Activated T-cell treated with anti-CD3 and anti-CD28 coated beads, Interleukin-2, amount 50 U/mL, for 24 hours (primary cell): Measurements from ENCODE around the gene DTX1.
A peak's percentile ranks its signal among the peaks of the same experiment; 100 is the strongest.

Source experiments
- DNase-seq: peaks from one replicate; pipeline ENCODE4 v3.0.0-alpha.2; 2020
- H3K27ac Mint-ChIP-seq: 2 replicates; pipeline ENCODE4 v1.8.0; 2020; ENCODE audit warnings: mild to moderate bottlenecking, mixed read lengths
- H3K27me3 Mint-ChIP-seq: 2 replicates; pipeline ENCODE4 v1.8.0; 2020; ENCODE audit warnings: mixed read lengths
- H3K36me3 Mint-ChIP-seq: 2 replicates; pipeline ENCODE4 v1.8.0; 2020; ENCODE audit warnings: low read depth, mixed read lengths
- H3K4me1 Mint-ChIP-seq: 2 replicates; pipeline ENCODE4 v1.8.0; 2020; ENCODE audit warnings: low read depth, mixed read lengths
- H3K4me3 Mint-ChIP-seq: 2 replicates; pipeline ENCODE4 v1.8.0; 2020; ENCODE audit warnings: mild to moderate bottlenecking, moderate library complexity, mixed read lengths
- H3K9me3 Mint-ChIP-seq: 2 replicates; pipeline ENCODE4 v1.8.0; 2020; ENCODE audit warnings: mixed read lengths

DTX1 gene

GRCh38 chr12:113044516-113044915 lies 12.0 kb upstream of the DTX1 start:
- peaks cover 4% of the 10 kb centered on the region for H3K4me1 Mint-ChIP-seq
- no peaks in the 10 kb centered on the region for H3K9me3 Mint-ChIP-seq
- no peak overlapping the region for H3K27ac Mint-ChIP-seq
- H3K36me3 Mint-ChIP-seq = no peaks in the 10 kb centered on the region
- no peak overlapping the region for H3K4me3 Mint-ChIP-seq
- H3K27me3 Mint-ChIP-seq = no peaks in the 10 kb centered on the region
- DNase-seq = no peak

- no peak overlapping the region for H3K27ac Mint-ChIP-seq
- no peaks in the 10 kb centered on the region for H3K27me3 Mint-ChIP-seq
- no peaks in the 10 kb centered on the region for H3K36me3 Mint-ChIP-seq
- H3K9me3 Mint-ChIP-seq = no peaks in the 10 kb centered on the region
- H3K4me1 Mint-ChIP-seq = peaks cover 8% of the 10 kb centered on the region
- DNase-seq = peak; percentile 58
- H3K4me3 Mint-ChIP-seq = no peak overlapping the region
Observed at GRCh38 chr12:113048716-113049127, 7.8 kb upstream of the DTX1 start.

GRCh38 chr12:113049976-113050742 lies 6.4 kb upstream of the DTX1 start:
- H3K9me3 Mint-ChIP-seq = no peaks in the 10 kb centered on the region
- DNase-seq = peak; percentile 3
- no peak overlapping the region for H3K4me3 Mint-ChIP-seq
- peaks cover 9% of the 10 kb centered on the region for H3K4me1 Mint-ChIP-seq
- H3K36me3 Mint-ChIP-seq = no peaks in the 10 kb centered on the region
- H3K27ac Mint-ChIP-seq = no peak overlapping the region
- H3K27me3 Mint-ChIP-seq = no peaks in the 10 kb centered on the region

GRCh38 chr12:113050795-113051194 lies 5.7 kb upstream of the DTX1 start:
- DNase-seq = no peak
- Mint-ChIP-seq H3K4me1 (peaks cover 11% of the 10 kb centered on the region), H3K36me3 (no peaks in the 10 kb centered on the region), H3K27ac (no peak overlapping the region), H3K9me3 (no peaks in the 10 kb centered on the region), H3K4me3 (no peak overlapping the region), H3K27me3 (no peaks in the 10 kb centered on the region)

- H3K36me3 Mint-ChIP-seq = no peaks in the 10 kb centered on the region
- no peaks in the 10 kb centered on the region for H3K27me3 Mint-ChIP-seq
- H3K4me3 Mint-ChIP-seq = no peak overlapping the region
- peaks cover 15% of the 10 kb centered on the region for H3K4me1 Mint-ChIP-seq
- H3K9me3 Mint-ChIP-seq = no peaks in the 10 kb centered on the region
- H3K27ac Mint-ChIP-seq = no peak overlapping the region
- no peak for DNase-seq
Observed at GRCh38 chr12:113051759-113052158, 4.8 kb upstream of the DTX1 start.

- DNase-seq = no peak
- no peak overlapping the region for H3K27ac Mint-ChIP-seq
- H3K27me3 Mint-ChIP-seq = no peaks in the 10 kb centered on the region
- no peaks in the 10 kb centered on the region for H3K9me3 Mint-ChIP-seq
- H3K36me3 Mint-ChIP-seq = no peaks in the 10 kb centered on the region
- no peak overlapping the region for H3K4me3 Mint-ChIP-seq
- peaks cover 15% of the 10 kb centered on the region for H3K4me1 Mint-ChIP-seq
Observed at GRCh38 chr12:113052326-113052725, 4.2 kb upstream of the DTX1 start.

- Mint-ChIP-seq H3K27ac (no peak overlapping the region), H3K9me3 (no peaks in the 10 kb centered on the region), H3K36me3 (no peaks in the 10 kb centered on the region), H3K4me3 (no peak overlapping the region), H3K4me1 (peaks cover 13% of the 10 kb centered on the region), H3K27me3 (no peaks in the 10 kb centered on the region)
- DNase-seq = no peak
Observed at GRCh38 chr12:113054948-113055486, 1.5 kb upstream of the DTX1 start.

- DNase-seq = no peak
- Mint-ChIP-seq H3K36me3 (no peaks in the 10 kb centered on the region), H3K27me3 (no peaks in the 10 kb centered on the region), H3K4me3 (peak overlapping the region; percentile 78), H3K9me3 (no peaks in the 10 kb centered on the region), H3K27ac (peak overlapping the region; percentile 75), H3K4me1 (peaks cover 13% of the 10 kb centered on the region)
Observed at GRCh38 chr12:113055594-113056380, 743 bp upstream of the DTX1 start.

GRCh38 chr12:113056381-113056630 lies 224 bp upstream of the DTX1 start:
- Mint-ChIP-seq H3K36me3 (no peaks in the 10 kb centered on the region), H3K4me1 (peaks cover 16% of the 10 kb centered on the region), H3K27me3 (no peaks in the 10 kb centered on the region), H3K27ac (peak overlapping the region; percentile 75), H3K9me3 (no peaks in the 10 kb centered on the region), H3K4me3 (peak overlapping the region; percentile 78)
- no peak for DNase-seq

GRCh38 chr12:113057565-113058485 lies 1.3 kb downstream of the DTX1 start:
- no peaks in the 10 kb centered on the region for H3K9me3 Mint-ChIP-seq
- H3K27ac Mint-ChIP-seq = peak overlapping the region; percentile 45
- no peaks in the 10 kb centered on the region for H3K36me3 Mint-ChIP-seq
- H3K27me3 Mint-ChIP-seq = no peaks in the 10 kb centered on the region
- peaks cover 17% of the 10 kb centered on the region for H3K4me1 Mint-ChIP-seq
- no peak for DNase-seq
- peak overlapping the region; percentile 64 for H3K4me3 Mint-ChIP-seq

- H3K27ac Mint-ChIP-seq = no peak overlapping the region
- peaks cover 19% of the 10 kb centered on the region for H3K4me1 Mint-ChIP-seq
- no peaks in the 10 kb centered on the region for H3K9me3 Mint-ChIP-seq
- DNase-seq = no peak
- H3K4me3 Mint-ChIP-seq = no peak overlapping the region
- H3K27me3 Mint-ChIP-seq = no peaks in the 10 kb centered on the region
- no peaks in the 10 kb centered on the region for H3K36me3 Mint-ChIP-seq
Observed at GRCh38 chr12:113058553-113058952, 2.0 kb downstream of the DTX1 start.

- DNase-seq = no peak
- Mint-ChIP-seq H3K9me3 (no peaks in the 10 kb centered on the region), H3K36me3 (no peaks in the 10 kb centered on the region), H3K4me3 (no peak overlapping the region), H3K4me1 (peaks cover 19% of the 10 kb centered on the region), H3K27me3 (no peaks in the 10 kb centered on the region), H3K27ac (no peak overlapping the region)
Observed at GRCh38 chr12:113059071-113059595, 2.6 kb downstream of the DTX1 start.

GRCh38 chr12:113060336-113060960 lies 3.9 kb downstream of the DTX1 start:
- DNase-seq = no peak
- Mint-ChIP-seq H3K4me1 (peaks cover 23% of the 10 kb centered on the region), H3K36me3 (no peaks in the 10 kb centered on the region), H3K9me3 (no peaks in the 10 kb centered on the region), H3K27me3 (no peaks in the 10 kb centered on the region), H3K4me3 (no peak overlapping the region), H3K27ac (no peak overlapping the region)
